SK-N-DZ (cell line): ENCODE data around the gene NRP2.

Experiments used
- DNase-seq: peaks from one replicate; pipeline ENCODE4 v3.0.0-alpha.2; 2015; ENCODE audit warnings: low spot score

NRP2 gene

DNA sequence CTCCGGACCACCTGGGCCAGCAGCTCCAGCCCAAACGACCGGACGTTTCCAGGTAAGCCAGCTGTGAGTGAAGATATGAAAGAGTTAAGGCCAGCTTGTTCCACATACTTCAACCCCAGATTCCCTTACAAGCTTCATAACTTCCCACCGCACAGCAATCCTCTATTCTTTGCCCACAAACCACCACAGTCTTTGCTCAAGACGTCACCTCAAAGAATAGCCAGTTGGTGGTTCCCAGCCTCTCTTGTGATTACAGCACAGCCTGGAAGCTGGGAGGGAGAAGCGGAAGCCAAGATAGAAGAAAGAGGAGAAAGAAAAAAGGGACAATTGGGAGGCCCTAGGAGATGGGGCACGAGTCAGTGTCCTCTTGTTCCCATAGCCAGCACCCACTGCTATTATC lies 70.6 kb downstream of the NRP2 start:
- DNase-seq = no peak

DNA sequence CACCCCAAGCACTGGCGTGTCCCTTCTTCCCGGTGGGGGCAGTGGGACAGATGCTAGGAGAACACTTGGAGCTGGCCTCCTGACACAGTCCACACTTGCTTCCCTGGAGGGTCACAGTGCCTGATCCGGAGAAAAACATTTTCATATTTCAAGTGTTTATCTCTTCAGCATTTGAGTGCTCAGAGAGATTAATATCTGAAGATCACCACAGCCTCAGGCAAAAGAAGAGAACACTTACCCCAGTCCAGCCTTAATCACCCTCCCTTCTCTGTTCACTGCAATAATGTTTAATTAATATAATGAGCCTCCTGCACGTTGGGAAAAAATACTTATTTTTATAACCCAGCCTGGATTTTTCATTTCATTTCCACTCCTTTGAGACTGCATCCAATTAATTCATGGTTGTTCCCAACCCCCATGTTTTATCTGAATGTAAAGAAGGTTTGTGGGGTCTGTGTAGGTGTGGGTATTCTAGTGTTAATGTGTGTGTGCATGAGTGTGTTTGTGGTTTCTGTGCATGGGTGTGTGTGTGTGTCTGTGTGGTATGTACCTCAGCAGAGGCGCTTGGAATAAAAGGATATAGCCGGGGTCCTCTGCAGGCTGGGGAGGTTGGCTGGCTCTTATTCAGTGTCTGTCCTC lies 72.1 kb downstream of the NRP2 start:
- DNase-seq = no peak

DNA sequence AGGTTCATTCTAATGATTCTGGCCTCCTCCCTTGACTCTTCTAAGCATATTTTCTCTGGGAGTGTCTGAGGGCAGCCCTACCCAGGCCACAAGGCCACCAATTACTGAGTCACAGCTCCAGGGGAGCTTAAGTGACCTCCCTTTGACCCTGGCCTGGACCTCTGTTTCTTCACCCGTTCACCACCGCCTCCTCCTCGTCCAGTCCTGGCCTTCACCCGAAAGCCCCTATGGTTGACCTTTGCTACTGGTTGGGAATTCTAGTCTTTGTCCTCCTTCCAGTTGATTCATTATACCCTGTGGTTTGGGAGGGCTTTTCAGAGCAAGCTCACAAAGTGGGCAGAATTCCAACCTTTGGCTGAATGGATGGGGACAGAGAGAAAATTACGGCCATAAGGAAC lies 72.6 kb downstream of the NRP2 start:
- no peak for DNase-seq

DNA sequence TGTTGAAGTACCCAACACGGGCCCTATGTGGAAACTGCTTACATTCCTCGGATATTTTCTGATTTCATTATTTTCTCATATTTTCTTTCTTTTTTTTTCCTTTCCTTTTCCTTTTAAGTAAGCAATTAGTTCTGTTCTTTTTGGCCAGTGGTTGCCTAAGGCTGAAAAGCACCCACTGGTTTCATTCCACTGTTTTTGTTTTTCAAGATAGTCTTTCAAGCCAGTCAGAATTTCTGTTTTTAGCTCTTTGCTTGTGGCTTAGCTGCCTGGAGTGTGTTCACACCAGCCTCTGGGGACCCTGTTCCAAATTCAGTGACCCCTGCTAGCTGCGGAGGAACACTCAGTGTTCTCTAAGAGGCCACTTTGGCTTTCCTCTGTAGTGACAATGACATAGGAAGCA lies 73.6 kb downstream of the NRP2 start:
- no peak for DNase-seq

DNA sequence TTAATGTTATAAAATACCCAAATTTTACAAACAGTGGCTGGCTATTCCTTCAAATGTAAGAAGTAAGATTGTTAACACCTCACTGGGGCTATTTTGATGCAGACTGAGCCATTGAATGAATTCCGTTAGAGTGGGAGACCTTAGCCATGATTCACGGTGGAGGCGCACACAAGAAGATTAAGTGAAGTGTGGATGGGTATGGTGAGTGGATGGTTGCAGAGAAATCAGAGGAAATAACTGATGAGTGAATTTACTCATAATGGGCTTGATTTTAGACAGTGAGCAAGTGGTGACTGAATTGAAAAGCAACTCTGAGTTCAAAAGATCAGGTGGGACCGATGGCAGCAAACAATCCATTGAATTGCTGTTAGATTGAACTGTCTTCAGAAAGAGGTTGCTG lies 75.0 kb downstream of the NRP2 start:
- DNase-seq = no peak

DNA sequence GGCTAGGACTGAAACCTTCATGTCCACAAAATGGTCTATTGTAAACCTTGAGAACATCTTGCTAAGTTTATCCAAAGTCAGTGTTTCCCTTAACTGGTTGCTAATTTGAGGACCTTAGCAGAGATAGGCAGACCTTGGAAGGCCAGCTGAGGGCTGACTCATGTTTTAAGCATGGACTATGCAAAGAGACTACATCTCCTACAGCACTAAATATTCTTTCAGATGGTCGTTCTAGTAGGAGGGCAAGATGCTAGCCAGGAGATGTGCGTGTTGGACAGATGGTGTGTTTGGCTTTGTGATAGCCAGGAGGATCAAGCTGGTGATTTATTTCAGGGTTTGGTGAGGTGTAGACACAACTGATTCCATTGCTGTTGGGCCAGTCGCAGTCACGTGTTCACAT lies 75.8 kb downstream of the NRP2 start:
- DNase-seq = no peak

DNA sequence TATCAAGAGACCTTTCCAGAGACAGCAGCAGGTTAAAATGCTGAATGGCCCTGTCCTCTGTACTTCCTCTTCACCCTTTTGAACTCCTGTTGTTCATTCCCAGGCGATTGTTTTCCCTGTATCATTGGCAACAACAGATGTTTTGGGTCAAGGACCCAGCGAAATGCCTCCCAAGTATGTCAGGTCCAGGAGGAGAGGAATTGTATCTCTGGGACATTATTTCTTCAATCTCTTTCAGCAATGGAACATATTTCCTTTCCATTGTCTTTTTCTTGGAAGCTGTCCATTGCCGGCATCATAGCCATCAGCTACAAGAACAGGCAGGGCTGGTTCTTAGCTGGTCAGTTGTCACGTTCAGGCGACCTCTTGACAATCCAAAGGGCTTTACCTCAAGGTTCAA lies 76.2 kb downstream of the NRP2 start:
- no peak for DNase-seq

DNA sequence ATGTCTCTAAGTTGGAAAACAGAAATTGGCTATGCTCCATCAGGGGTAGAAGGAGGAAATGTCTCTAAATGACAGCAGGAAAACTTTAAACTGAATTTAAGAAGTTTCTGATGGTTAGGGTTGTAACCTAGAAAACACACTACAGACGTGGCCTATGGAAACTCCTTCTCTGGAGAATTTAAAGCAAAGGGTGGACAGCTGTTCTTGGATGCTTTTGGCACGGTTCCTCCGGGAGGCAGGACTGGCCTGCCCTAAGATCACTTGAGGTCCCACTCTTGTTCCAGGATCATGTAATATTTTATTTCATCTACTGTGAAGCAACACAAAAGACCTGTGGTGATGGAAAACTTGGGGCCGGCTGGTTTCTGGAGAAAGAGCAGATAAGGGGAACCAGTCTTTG lies 77.0 kb downstream of the NRP2 start:
- no peak for DNase-seq

DNA sequence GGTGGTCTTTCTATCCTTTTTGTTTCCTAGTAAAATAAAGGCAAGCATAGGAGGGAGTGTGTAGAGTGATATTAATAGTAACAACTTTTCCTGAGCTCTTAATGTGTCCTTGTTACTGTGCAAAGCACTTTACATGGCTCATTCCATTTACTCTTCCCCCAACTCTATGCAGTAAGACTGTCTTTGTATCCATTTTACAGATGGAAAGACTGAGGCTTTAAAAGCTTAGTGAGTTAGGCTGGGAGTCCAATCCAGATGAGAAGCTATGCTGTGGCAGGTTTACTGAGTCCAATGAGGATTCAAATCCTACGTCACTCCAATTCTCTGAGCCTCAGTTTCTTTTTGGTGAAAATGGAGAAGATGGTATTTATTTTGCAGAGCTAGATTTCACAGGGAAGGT lies 77.4 kb downstream of the NRP2 start:
- DNase-seq = no peak

DNA sequence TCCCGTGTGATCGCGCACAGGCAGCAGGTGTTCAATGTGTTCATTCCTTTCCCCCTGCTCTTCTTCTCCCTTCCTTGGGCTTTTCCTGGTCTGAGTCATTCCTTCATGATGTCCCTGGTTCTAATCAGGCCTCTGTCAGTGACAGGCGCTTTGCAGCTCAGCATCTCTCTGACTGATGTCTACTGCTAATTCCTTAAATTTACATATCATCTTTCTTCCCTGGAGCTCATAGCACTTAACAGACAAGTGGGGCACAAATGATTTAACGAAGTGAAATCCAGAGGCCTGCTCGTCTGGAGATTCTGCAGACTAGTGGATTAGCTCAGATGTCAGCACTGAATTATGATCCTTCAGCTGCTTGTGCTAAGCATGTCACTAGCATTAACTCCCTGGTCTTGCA lies 77.9 kb downstream of the NRP2 start:
- peak; percentile 88 for DNase-seq

DNA sequence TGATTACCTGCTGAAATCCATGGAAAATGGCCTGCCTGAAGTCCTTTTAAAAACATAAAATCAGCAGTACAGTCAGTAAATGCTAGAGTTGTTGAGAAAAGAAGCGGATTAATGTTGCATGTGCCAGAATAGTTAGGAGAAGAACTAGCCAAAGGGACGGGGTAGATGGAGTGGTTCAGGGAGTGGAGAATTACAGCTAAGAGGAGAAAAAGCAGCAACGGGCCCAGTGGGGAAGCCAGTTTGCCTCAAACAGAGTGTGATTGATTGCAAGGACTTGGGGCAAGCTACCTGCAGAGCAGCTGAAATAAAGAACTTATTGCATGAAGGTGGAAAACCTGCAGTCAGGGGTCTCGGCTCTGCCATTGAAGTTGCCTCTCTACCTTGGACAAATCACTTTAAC lies 79.1 kb downstream of the NRP2 start:
- no peak for DNase-seq

DNA sequence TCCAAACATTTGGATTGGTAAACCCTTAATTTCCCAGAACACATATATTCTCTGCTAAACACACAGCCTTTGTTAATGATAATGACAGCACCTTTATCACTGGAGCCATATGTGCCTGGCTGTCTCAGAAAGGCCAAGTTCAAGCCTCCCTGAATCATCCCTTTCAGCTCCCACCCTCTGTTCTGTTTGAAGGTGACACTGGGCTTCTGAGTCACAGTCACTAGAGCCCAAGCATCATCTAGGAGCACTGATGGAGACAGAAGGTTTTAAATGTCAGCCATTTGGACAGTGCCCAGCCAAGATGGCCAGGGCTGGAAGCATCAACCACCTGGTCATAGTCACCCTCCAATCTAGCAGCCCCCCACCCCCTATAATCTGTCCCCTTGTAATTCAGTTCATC lies 80.6 kb downstream of the NRP2 start:
- DNase-seq = no peak

DNA sequence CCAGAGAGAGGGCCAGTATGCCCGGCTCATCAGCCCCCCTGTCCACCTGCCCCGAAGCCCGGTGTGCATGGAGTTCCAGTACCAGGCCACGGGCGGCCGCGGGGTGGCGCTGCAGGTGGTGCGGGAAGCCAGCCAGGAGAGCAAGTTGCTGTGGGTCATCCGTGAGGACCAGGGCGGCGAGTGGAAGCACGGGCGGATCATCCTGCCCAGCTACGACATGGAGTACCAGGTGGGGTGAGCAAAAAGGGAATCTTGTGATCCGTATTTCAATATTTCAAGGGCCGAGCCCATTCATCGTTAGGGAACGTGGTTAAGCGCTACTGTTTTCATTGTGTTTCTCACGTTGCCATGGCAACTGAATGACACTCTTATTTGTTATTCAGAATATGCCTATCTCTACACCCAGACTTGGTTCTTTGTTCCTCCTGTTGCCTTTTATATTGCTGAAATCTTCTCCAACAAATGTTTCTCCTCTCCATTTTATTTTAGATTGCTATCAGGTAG lies 81.5 kb downstream of the NRP2 start:
- no peak for DNase-seq

DNA sequence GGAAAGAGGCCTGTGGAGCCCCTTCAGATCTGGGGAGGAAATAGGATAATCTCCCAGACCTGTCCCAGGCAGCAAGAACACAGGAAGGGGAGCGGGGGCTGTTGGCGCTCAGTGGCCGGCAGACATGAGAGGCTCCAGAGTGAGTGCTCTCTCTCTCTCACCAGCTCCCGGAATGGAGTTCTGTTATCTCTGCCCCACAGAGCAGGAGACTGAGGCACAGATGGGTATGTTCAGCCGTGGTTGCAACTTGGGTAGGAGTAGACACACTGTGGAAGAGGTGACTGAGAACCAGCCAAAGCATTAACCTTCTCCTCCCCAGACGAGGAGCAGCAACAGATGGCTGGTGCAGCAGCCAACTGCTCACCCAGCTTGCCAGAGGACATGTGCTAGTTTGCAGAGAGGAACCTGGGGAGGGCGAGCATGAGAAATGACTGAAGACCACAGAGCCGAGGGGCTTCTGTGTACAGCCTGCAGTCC lies 82.0 kb downstream of the NRP2 start:
- DNase-seq = no peak

DNA sequence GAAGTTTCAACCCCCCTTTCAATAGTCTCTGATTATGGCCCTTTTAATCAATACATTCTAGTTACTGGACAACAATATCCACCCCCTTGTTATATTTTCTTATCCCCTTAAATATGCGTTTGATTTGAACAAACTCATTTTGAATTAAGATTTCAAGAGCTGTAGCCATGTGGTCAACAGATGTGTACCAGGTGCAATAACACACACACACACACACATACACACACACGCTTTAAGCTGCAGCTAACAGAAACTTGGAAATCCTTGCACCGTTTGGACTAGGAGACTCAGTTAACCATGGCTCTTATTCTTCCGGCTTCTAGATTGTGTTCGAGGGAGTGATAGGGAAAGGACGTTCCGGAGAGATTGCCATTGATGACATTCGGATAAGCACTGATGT lies 82.8 kb downstream of the NRP2 start:
- no peak for DNase-seq

DNA sequence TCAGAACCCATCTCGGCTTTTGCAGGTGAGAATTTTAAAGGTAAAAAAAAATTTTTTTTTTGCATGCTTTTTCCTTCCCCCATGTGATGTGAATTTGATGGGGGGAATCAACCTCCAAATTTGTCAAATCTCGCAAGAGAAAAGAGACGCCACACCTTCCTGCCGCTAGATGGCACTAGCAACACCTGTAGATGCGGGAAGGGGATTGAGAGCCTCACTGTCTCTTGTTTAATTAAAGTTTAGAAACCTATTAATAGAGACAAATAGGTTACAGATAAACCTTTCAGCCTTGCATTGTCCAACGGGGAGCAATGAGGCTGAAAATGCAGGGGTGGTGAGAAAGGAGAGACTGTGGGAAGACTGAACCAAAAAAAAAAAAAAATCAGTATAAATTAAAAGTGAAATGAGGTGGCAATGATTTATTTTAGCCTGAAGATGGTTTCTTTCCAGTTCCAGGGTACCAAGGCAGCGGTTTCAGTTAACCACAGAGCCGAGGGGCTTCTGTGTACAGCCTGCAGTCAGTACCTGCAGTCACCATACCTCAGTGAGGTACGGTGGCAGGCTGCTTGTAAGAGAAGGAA lies 84.6 kb downstream of the NRP2 start:
- peak; percentile 60 for DNase-seq

DNA sequence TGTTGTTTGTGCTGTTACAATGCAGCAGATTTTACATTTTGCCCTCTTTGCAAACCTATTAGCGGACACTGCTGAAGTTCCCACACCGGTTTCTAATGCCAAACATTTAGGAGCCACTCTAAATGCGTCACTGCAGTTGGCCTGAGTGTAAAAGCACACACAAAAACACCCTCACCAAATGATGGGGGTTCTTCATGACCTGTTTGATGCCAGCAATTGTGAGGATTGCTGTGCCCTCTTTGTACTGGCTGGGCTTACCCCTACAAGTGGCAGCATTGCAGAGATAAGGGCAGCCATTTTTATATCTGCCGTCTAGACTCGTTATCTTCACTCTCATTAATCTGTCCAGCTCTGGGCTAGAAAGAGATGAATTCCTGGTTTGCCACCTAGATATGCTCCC lies 85.3 kb downstream of the NRP2 start:
- no peak for DNase-seq

DNA sequence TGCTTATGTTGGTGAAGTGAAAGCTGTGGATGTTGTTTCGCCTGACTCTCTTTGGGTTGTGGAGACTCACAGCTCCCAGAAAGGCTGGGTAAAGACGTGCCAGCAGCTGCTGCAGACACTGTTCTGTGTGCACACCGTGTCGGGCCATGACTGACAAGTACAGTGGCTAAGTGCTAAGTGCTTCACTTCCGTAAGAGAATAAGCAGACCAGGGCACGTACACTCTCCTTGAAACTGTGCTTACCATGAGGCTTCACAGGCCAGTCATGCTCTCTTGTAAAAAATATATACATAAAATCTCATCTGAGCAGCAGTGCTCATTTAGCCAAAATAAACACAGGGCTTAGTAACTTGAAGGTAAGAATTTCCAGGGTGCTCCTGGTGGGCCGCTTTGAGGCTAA lies 86.0 kb downstream of the NRP2 start:
- DNase-seq = no peak

DNA sequence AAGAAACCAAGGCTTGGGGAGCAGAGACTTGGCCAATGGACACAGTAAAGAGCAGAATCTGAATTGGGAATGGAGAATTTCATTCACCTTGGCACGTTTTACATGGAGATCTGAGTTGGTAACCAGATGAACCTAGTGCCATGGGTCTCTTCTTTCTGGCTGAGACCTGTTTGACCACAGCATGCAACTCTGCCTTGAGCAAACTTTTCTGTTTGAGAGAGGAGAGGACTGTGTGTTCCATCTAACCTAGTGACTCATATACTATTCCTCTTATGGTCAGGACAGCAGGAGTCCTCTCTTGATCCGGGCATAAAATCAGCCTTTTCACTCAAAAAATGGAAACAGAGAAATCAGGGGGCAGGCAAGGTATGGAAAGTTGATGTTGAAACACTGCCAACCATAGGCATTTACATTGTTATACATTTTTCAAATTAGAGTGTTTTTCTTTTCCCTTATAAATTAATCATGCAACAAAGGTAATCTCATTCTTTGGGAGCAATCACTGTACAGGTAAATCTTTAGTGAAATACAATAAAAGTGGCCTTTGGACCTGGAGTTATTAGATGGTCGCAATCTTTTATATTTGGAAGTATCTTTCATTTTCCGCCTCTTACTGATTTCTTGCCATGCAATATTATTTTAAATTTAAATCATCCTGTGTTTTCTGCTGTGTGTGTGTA lies 86.7 kb downstream of the NRP2 start:
- no peak for DNase-seq

DNA sequence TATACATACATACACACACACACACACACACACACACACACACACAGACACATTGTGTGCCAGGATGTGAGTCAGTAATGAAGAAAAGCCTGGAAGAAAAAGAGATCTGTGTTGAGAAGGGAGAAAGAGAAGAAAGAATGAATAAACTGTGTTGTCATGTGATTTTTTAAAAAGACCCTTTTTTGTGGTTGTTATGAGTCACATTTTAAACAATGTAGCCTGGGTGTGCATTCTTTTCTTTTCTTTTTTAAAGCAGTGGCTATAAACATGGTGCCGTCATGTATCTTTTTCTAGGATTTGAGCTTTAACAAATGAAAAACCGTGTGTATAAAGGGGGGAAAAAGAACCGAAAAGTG lies 87.2 kb downstream of the NRP2 start:
- no peak for DNase-seq

DNA sequence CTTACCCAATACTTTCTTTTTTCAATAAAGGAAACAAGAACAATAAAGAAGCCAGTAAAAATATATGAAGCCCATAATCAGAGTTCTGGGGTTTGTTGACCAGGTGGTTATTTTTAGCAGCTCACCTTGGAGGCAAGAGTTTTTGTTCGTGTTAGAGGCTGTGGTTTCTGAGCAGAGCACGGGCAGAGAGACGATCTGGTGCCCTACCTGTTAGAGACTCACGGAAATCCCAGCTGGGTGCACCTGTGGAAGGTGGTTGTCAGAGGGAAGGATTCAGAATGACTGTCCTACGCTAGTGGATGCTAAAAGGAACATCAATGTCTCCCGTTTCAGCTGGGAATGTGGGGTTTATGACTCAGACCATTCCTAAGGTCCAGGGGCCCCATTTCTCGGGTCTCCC lies 87.6 kb downstream of the NRP2 start:
- DNase-seq = no peak

DNA sequence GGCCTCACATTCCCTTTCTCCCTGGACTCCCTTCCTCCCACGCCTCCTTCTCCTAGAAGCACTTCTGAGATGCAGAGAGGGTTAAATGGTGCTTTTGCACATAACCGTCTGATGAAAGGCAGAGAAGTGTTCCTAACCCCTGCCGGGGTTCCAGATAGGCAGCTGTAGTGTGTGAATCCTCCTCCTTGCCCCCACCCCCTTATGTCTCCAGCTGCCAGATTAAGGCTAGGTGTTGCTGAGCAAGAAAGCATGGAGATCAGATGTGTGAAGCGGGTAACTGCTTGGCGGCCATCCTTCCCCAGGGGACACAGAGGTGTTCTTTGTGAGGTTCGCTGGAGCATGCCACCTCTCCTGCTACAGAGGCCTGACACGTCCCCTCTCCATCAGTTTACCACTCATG lies 88.3 kb downstream of the NRP2 start:
- DNase-seq = no peak

DNA sequence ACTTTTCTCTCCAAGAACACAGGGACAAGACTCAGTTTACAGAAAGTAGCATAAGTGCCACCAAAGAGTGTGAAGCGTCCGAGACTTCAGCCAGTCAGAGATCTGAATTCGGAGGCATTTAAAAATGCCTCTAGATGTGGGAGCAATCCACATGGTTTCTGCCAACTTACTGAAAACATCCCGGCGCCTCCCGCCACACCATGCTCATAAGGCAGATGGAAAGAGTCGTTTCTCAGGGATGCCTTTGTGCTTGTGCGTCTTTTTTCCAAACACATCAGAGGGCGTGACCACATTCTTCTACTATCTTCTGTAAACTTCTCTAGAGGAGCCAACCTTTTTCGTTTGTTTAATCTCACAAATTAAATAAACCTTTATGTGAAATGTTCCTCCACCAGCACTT lies 88.7 kb downstream of the NRP2 start:
- no peak for DNase-seq
